T-helper 1 cell treated with Interleukin-12 subunit alpha and Interleukin-12 subunit beta and Interleukin-4 antibody, amounts not matched to agents 30 μg/mL and 1 μg/mL, for 36 hours (primary cell): ENCODE data around the gene RAD51C.

ENCODE experiments used
- H3K27ac Mint-ChIP-seq: one replicate; pipeline ENCODE4 v1.8.0; 2021; ENCODE audit warnings: mild to moderate bottlenecking, mixed read lengths
- H3K27me3 Mint-ChIP-seq: one replicate; pipeline ENCODE4 v1.8.0; 2021; ENCODE audit warnings: low read depth, mixed read lengths
- H3K36me3 Mint-ChIP-seq: one replicate; pipeline ENCODE4 v1.8.0; 2021; ENCODE audit warnings: low read depth, mixed read lengths
- H3K4me1 Mint-ChIP-seq: one replicate; pipeline ENCODE4 v1.8.0; 2021; ENCODE audit warnings: low read depth, mixed read lengths
- H3K4me3 Mint-ChIP-seq: one replicate; pipeline ENCODE4 v1.8.0; 2021; ENCODE audit warnings: mild to moderate bottlenecking, moderate library complexity, mixed read lengths
- H3K9me3 Mint-ChIP-seq: one replicate; pipeline ENCODE4 v1.8.0; 2021; ENCODE audit warnings: mixed read lengths

The RAD51C gene

GRCh38 chr17:58783380-58783779, 91.0 kb downstream of the RAD51C start:
- H3K9me3 Mint-ChIP-seq, result no peaks in the 10 kb centered on the region
- no peak overlapping the region for H3K27ac Mint-ChIP-seq
- H3K4me1 Mint-ChIP-seq, result no peaks in the 10 kb centered on the region
- no peaks in the 10 kb centered on the region for H3K36me3 Mint-ChIP-seq
- H3K4me3 Mint-ChIP-seq, result no peak overlapping the region
- H3K27me3 Mint-ChIP-seq, result peaks cover 13% of the 10 kb centered on the region

- no peak overlapping the region for H3K27ac Mint-ChIP-seq
Observed at GRCh38 chr17:58785097-58785496, 92.7 kb downstream of the RAD51C start.

More at GRCh38 chr17:58785097-58785496, 92.7 kb downstream of the RAD51C start:
- no peaks in the 10 kb centered on the region for H3K36me3 Mint-ChIP-seq
- H3K4me3 Mint-ChIP-seq, result no peak overlapping the region
- peaks cover 9% of the 10 kb centered on the region for H3K27me3 Mint-ChIP-seq
- H3K4me1 Mint-ChIP-seq, result no peaks in the 10 kb centered on the region
- H3K9me3 Mint-ChIP-seq, result no peaks in the 10 kb centered on the region
